GM18861 (cell line): Measurements from ENCODE around the gene TMEM250.

Experiments used
- ATAC-seq: cut with Tn5 transposase; IDR thresholded peaks from one replicate; pipeline ENCODE4 v1.9.1; 2021; ENCODE audit not compliant: unreplicated experiment

The TMEM250 gene

GRCh38 chr9:136098210-136098609, 20.5 kb downstream of the TMEM250 start:
- ATAC-seq: no peak

- ATAC-seq: no peak
These were observed 22.1 kb downstream of the TMEM250 start for GRCh38 chr9:136096505-136097001.

- no peak for ATAC-seq
These were observed 23.3 kb downstream of the TMEM250 start, which contains the start of gene NACC2 for GRCh38 chr9:136095070-136096058. NACC2 (minus strand) TSS chr9:136095289; CDS start chr9:136050521, 44,768 bp downstream.

GRCh38 chr9:136093995-136094881, 24.4 kb downstream of the TMEM250 start:
- ATAC-seq: no peak

- no peak for ATAC-seq
These were observed 25.2 kb downstream of the TMEM250 start for GRCh38 chr9:136093346-136093986.

- ATAC-seq: no peak
These were observed 25.9 kb downstream of the TMEM250 start for GRCh38 chr9:136092741-136093140.

GRCh38 chr9:136092353-136092650, 26.4 kb downstream of the TMEM250 start:
- ATAC-seq: no peak

- ATAC-seq: no peak
These were observed 26.9 kb downstream of the TMEM250 start for GRCh38 chr9:136091582-136092352.

- no peak for ATAC-seq
These were observed 27.7 kb downstream of the TMEM250 start for GRCh38 chr9:136090768-136091581.

GRCh38 chr9:136090056-136090735, 28.5 kb downstream of the TMEM250 start:
- no peak for ATAC-seq

GRCh38 chr9:136089697-136090045, 29.0 kb downstream of the TMEM250 start:
- ATAC-seq: no peak

GRCh38 chr9:136088939-136089696, 29.6 kb downstream of the TMEM250 start:
- ATAC-seq: no peak

- ATAC-seq: no peak
These were observed 30.2 kb downstream of the TMEM250 start for GRCh38 chr9:136088481-136088938.

GRCh38 chr9:136087741-136088480, 30.8 kb downstream of the TMEM250 start:
- no peak for ATAC-seq

GRCh38 chr9:136086951-136087740, 31.5 kb downstream of the TMEM250 start:
- no peak for ATAC-seq

- ATAC-seq: no peak
These were observed 32.3 kb downstream of the TMEM250 start for GRCh38 chr9:136086213-136086881.
